HCT116 (cell line): Measurements from ENCODE around the gene BTBD16. TPM values are rescaled to one million over a fixed set of nuclear protein-coding genes. Genes with fewer than 3 reads are reported as not detected.

Experiments
- ATAC-seq: fragments of 200-7000 bp; cut with Tn5 transposase; 2 replicates; pipeline ENCODE4 v1.9.1; 2020; ENCODE audit warnings: mild to moderate bottlenecking, moderate library complexity
- BruUV-seq: library from RNA; stranded (reverse); fragments of 400-500 nt; replicated peaks from 2 replicates; lab custom pipeline; 2021; lab: Mats Ljungman, UMichigan
- CTCF ChIA-PET: fragments of 300-600 bp; sonication (Branson Sonifier 250); formaldehyde crosslinking; loops from one replicate; lab custom pipeline; 2021; ENCODE audit warnings: antibody characterized with exemption; lab: Charles Lee
- POLR2A ChIA-PET: fragments of 300-600, 350-600 bp; sonication (Branson Sonifier 250); formaldehyde crosslinking; loops from one replicate; lab custom pipeline; 2021; ENCODE audit warnings: antibody characterized with exemption; lab: Charles Lee
- RAD21 ChIA-PET, 2 experiments: fragments of 300-600 bp; sonication (Branson Sonifier 250); formaldehyde crosslinking; loops; one replicate each; lab custom pipeline; 2023; ENCODE audit warnings: low total read pairs in 2 of 2; ENCODE audit not compliant: uncharacterized antibody in 2 of 2, unreplicated experiment in 2 of 2, low non-redundant PET in 1 of 2; lab: Charles Lee
- DNase-seq: peaks from one replicate; pipeline ENCODE4 v3.0.0-alpha.2; 2010; ENCODE audit warnings: low read depth, low spot score
- H2AFZ ChIP-seq: fragments of 200-600 bp; shearing (Covaris generic), sonication (generic); 2 replicates; pipeline ENCODE4 v1.6.1; 2017; ENCODE audit warnings: low read depth, mixed run types, mixed read lengths, antibody characterized with exemption, low read length; ENCODE audit not compliant: poor library complexity, severe bottlenecking
- H3K27ac ChIP-seq: 2 replicates; pipeline ENCODE4 v1.5.1; 2012; ENCODE audit warnings: low read depth, low read length
- H3K27me3 ChIP-seq: fragments of 200-600 bp; sonication (generic); 2 replicates; pipeline ENCODE4 v1.6.1; 2016; ENCODE audit warnings: mixed run types, low read length, mixed read lengths; ENCODE audit not compliant: insufficient read depth
- H3K36me3 ChIP-seq, 2 experiments: fragments of 200-500 bp in 1 of 2; fragments of 200-600 bp in 1 of 2; sonication (Bioruptor generic) in 1 of 2; sonication (generic) in 1 of 2; 2 replicates each; pipeline versions ENCODE4 v1.5.1 to v1.6.1; 2014 to 2016; ENCODE audit warnings: low read length in 2 of 2, inconsistent platforms in 1 of 2, mixed read lengths in 1 of 2, mixed run types in 1 of 2; ENCODE audit not compliant: insufficient read depth in 2 of 2, control insufficient read depth in 1 of 2
- H3K4me1 ChIP-seq, 2 experiments: fragments of 200-600 bp in 1 of 2; sonication (generic) in 1 of 2; 2 replicates each; pipeline versions ENCODE4 v1.5.1 to v1.6.1; 2012 to 2017; ENCODE audit warnings: low read length in 2 of 2, inconsistent platforms in 1 of 2, mild to moderate bottlenecking in 1 of 2, mixed read lengths in 1 of 2, mixed run types in 1 of 2, moderate library complexity in 1 of 2; ENCODE audit not compliant: insufficient read depth in 2 of 2, control insufficient read depth in 1 of 2
- H3K4me2 ChIP-seq: fragments of 200-600 bp; sonication (generic); 2 replicates; pipeline ENCODE4 v1.6.1; 2017; ENCODE audit warnings: mixed run types, low read length, mixed read lengths
- H3K4me3 ChIP-seq, 2 experiments: fragments of 200-600 bp in 1 of 2; sonication (generic) in 1 of 2; replicated peaks in 1 of 2; 2 replicates each; pipeline ENCODE4 v1.5.1; 2011 to 2016; ENCODE audit warnings: low read length in 2 of 2, control low read depth in 1 of 2, low read depth in 1 of 2, mild to moderate bottlenecking in 1 of 2, mixed read lengths in 1 of 2, mixed run types in 1 of 2
- H3K79me2 ChIP-seq: fragments of 200-600 bp; sonication (generic); 2 replicates; pipeline ENCODE4 v1.6.1; 2017; ENCODE audit warnings: mild to moderate bottlenecking, mixed run types, low read length, moderate library complexity, mixed read lengths; ENCODE audit not compliant: insufficient read depth
- H3K9ac ChIP-seq: fragments of 200-600 bp; sonication (generic); 2 replicates; pipeline ENCODE4 v1.6.1; 2016; ENCODE audit warnings: low read length, mixed read lengths
- H3K9me2 ChIP-seq: fragments of 200-600 bp; sonication (generic), shearing (Covaris generic); 2 replicates; pipeline ENCODE4 v1.6.1; 2017; ENCODE audit warnings: mixed run types, mild to moderate bottlenecking, moderate library complexity; ENCODE audit not compliant: insufficient read depth
- H3K9me3 ChIP-seq, 2 experiments: fragments of 200-500 bp in 1 of 2; fragments of 200-600 bp in 1 of 2; sonication (Bioruptor generic) in 1 of 2; sonication (generic) in 1 of 2; 2 replicates each; pipeline ENCODE4 v1.6.1; 2014 to 2017; ENCODE audit warnings: low read length in 2 of 2, mixed read lengths in 2 of 2, inconsistent platforms in 1 of 2, low read depth in 1 of 2, mild to moderate bottlenecking in 1 of 2, mixed run types in 1 of 2, moderate library complexity in 1 of 2; ENCODE audit not compliant: control insufficient read depth in 1 of 2, insufficient read depth in 1 of 2
- H4K20me1 ChIP-seq: fragments of 200-600 bp; sonication (generic), shearing (Covaris generic); 2 replicates; pipeline ENCODE4 v1.6.1; 2017; ENCODE audit warnings: mixed run types, mild to moderate bottlenecking, moderate library complexity; ENCODE audit not compliant: insufficient read depth
- CBX3 ChIP-seq: IDR thresholded peaks from 2 replicates; pipeline ENCODE4 v1.6.1; 2012; ENCODE audit warnings: low read depth
- EGR1 ChIP-seq: IDR thresholded peaks from 2 replicates; pipeline ENCODE4 v1.6.1; 2012; ENCODE audit warnings: low read depth
- FOSL1 ChIP-seq: IDR thresholded peaks from 2 replicates; pipeline ENCODE4 v1.6.1; 2012; ENCODE audit warnings: low read depth
- JUND ChIP-seq: IDR thresholded peaks from 2 replicates; pipeline ENCODE4 v1.6.1; 2012
- POLR2AphosphoS5 ChIP-seq: IDR thresholded peaks from 2 replicates; pipeline ENCODE4 v1.6.1; 2011; ENCODE audit warnings: mild to moderate bottlenecking, low read depth, low read length, moderate library complexity
- SP1 ChIP-seq: IDR thresholded peaks from 2 replicates; pipeline ENCODE4 v1.6.1; 2012; ENCODE audit warnings: low read depth
- SRF ChIP-seq: IDR thresholded peaks from 2 replicates; pipeline ENCODE4 v1.6.1; 2012; ENCODE audit warnings: low read depth
- ZFX ChIP-seq: fragments of 450-650 bp; IDR thresholded peaks from 2 replicates; pipeline ENCODE4 v1.6.1; 2017
- intact Hi-C: fragments of 100-400 bp; cut with micrococcal nuclease; formaldehyde crosslinking; loops from 2 replicates; pipeline ENCODE4 v1.10.0; 2022
- total RNA-seq: library from RNA; stranded (reverse); gene quantifications from one replicate; pipeline ENCODE4 v1.2.1, GENCODE V29; 2021; ENCODE audit not compliant: unreplicated experiment
- TF ChIP-seq, protein P1 (sequence below), 3 experiments: fragments of 200-600 bp in 1 of 3; sonication (generic) in 1 of 3; IDR thresholded peaks in 2 of 3; conservative IDR thresholded peaks in 1 of 3; 2 replicates each; pipeline ENCODE4 v1.5.1; 2012 to 2017; ENCODE audit warnings: low read depth in 2 of 3, low read length in 2 of 3, antibody characterized with exemption in 1 of 3, borderline replicate concordance in 1 of 3, control low read depth in 1 of 3, mild to moderate bottlenecking in 1 of 3, mixed read lengths in 1 of 3, mixed run types in 1 of 3, moderate library complexity in 1 of 3; ENCODE audit not compliant: insufficient read depth in 1 of 3

BTBD16 gene
- total RNA-seq, 1 experiment from 2014 or later: 0.27 TPM

DNA sequence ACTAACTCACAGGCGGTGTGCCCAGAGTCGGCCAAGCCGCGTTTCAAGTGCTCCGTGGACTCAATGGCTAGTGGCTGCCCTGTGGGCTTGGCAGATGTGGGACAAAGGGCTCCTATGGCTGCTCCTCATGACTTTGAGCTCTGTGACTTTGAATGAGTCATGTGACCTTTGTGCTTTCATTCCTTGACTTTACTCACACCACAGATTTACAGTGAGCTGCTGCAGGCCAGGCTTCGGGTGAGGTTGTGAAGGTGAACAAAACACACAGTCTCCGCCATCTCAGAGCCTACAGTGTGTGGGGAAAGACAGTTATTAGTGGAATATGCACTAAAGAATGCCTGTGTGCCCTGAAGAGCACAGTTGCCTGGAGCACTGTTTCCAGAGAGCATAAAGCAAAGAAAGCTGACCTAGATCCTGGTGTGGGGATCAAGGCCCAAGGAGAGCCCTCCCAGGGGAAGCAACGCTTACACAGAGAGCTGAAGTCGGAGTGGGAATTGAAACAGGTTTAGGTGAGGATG lies 73.7 kb downstream of the BTBD16 start:
- Histone ChIP-seq H2AFZ (peak overlapping the region; percentile 81), H4K20me1 (no peaks in the 10 kb centered on the region)
- peak; percentile 78 for ATAC-seq

More for the DNA sequence above, 73.7 kb downstream of the BTBD16 start:
- RAD21 ChIA-PET: no interaction called here
- TF ChIP-seq POLR2AphosphoS5 (no peak), CBX3 (peak; percentile 76; the same call in 1 of the 2 replicates), SP1 (peak; percentile 58; the same call in 1 of the 2 replicates), FOSL1 (peak; percentile 69), JUND (peak; percentile 71), SRF (no peak), EGR1 (no peak), ZFX (peak; percentile 32; the same call in 1 of the 2 replicates)
- TF ChIP-seq, protein P1, sequence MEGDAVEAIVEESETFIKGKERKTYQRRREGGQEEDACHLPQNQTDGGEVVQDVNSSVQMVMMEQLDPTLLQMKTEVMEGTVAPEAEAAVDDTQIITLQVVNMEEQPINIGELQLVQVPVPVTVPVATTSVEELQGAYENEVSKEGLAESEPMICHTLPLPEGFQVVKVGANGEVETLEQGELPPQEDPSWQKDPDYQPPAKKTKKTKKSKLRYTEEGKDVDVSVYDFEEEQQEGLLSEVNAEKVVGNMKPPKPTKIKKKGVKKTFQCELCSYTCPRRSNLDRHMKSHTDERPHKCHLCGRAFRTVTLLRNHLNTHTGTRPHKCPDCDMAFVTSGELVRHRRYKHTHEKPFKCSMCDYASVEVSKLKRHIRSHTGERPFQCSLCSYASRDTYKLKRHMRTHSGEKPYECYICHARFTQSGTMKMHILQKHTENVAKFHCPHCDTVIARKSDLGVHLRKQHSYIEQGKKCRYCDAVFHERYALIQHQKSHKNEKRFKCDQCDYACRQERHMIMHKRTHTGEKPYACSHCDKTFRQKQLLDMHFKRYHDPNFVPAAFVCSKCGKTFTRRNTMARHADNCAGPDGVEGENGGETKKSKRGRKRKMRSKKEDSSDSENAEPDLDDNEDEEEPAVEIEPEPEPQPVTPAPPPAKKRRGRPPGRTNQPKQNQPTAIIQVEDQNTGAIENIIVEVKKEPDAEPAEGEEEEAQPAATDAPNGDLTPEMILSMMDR (IDR thresholded peaks at IDR 0.05 in 2 of 3, conservative IDR thresholded peaks at IDR 0.05 in 1 of 3; ENCODE audit: borderline replicate concordance in 1 of 3, insufficient read depth in 1 of 3, low read depth in 2 of 3, low read length in 2 of 3): no peak
- POLR2A ChIA-PET: no interaction called here
- Histone ChIP-seq H3K79me2 (no peaks in the 10 kb centered on the region), H3K4me2 (peak overlapping the region; percentile 62), H3K27ac (no peak overlapping the region), H3K9me2 (no peaks in the 10 kb centered on the region), H3K27me3 (no peaks in the 10 kb centered on the region), H3K36me3 (no peaks in the 10 kb centered on the region), H3K9ac (no peak overlapping the region), H3K4me1 (peaks cover 7 to 17% of the 10 kb centered on the region in 2 experiments), H3K9me3 (no peaks in the 10 kb centered on the region; a peak in 1 of 4 replicates), H3K4me3 (0 out of 4 replicates have a peak overlapping the region, but pooled peaks of 1 of the 2 experiments have one; percentile 8)
- intact Hi-C loops: no loop called here
- CTCF ChIA-PET: interaction anchor here (0.6 to 3.4 kb wide), 6 partner anchors 11 to 221 kb away, joined by 3 to 21 read pairs (median 3); no protein-coding TSS in a partner anchor
- BruUV-seq: no TSS peak
- peak; percentile 46 for DNase-seq
